Stimulated activated CD4-positive, alpha-beta T cell treated with anti-CD3 and anti-CD28 coated beads, Interleukin-1b, Interleukin-23, amount 100 ng/mL, for 1 hour (primary cell): ENCODE measurements around the gene CACNA1E.

Source experiments
- DNase-seq, 2 donors: peaks; one replicate each; pipeline ENCODE4 v3.0.0-alpha.2; 2020; ENCODE audit warnings: low read depth in 2 of 2

The CACNA1E gene

GRCh38 chr1:181635110-181635509 lies 151.8 kb downstream of the CACNA1E start:
- no peak for DNase-seq

GRCh38 chr1:181637998-181638397 lies 154.7 kb downstream of the CACNA1E start:
- no peak for DNase-seq

- DNase-seq, result no peak
Observed at GRCh38 chr1:181640956-181641355, 157.6 kb downstream of the CACNA1E start.

- no peak for DNase-seq
Observed at GRCh38 chr1:181643631-181644030, 160.3 kb downstream of the CACNA1E start.

- no peak for DNase-seq
Observed at GRCh38 chr1:181645171-181645570, 161.9 kb downstream of the CACNA1E start.

- no peak for DNase-seq
Observed at GRCh38 chr1:181646710-181647109, 163.4 kb downstream of the CACNA1E start.

- DNase-seq, result no peak
Observed at GRCh38 chr1:181647314-181648035, 164.2 kb downstream of the CACNA1E start.

GRCh38 chr1:181651276-181651675 lies 168.0 kb downstream of the CACNA1E start:
- no peak for DNase-seq

- no peak for DNase-seq
Observed at GRCh38 chr1:181655756-181656155, 172.4 kb downstream of the CACNA1E start.

- DNase-seq, result no peak
Observed at GRCh38 chr1:181656491-181656890, 173.2 kb downstream of the CACNA1E start.

- DNase-seq, result no peak
Observed at GRCh38 chr1:181658581-181658980, 175.3 kb downstream of the CACNA1E start.

- DNase-seq, result no peak
Observed at GRCh38 chr1:181659321-181659957, 176.1 kb downstream of the CACNA1E start.

- no peak for DNase-seq
Observed at GRCh38 chr1:181660621-181661020, 177.3 kb downstream of the CACNA1E start.

- no peak for DNase-seq
Observed at GRCh38 chr1:181661569-181661968, 178.3 kb downstream of the CACNA1E start.

GRCh38 chr1:181662606-181663005 lies 179.3 kb downstream of the CACNA1E start:
- no peak for DNase-seq

- DNase-seq, result no peak
Observed at GRCh38 chr1:181664543-181664942, 181.2 kb downstream of the CACNA1E start.

- no peak for DNase-seq
Observed at GRCh38 chr1:181669246-181669645, 185.9 kb downstream of the CACNA1E start.

GRCh38 chr1:181674617-181675016 lies 191.3 kb downstream of the CACNA1E start:
- no peak for DNase-seq

- no peak for DNase-seq
Observed at GRCh38 chr1:181675091-181675917, 192.0 kb downstream of the CACNA1E start.

GRCh38 chr1:181675918-181676190 lies 192.5 kb downstream of the CACNA1E start:
- no peak for DNase-seq

- no peak for DNase-seq
Observed at GRCh38 chr1:181676269-181676668, 193.0 kb downstream of the CACNA1E start.

GRCh38 chr1:181680332-181680731 lies 197.0 kb downstream of the CACNA1E start:
- no peak for DNase-seq

GRCh38 chr1:181680871-181681270 lies 197.6 kb downstream of the CACNA1E start:
- DNase-seq, result no peak
